Measurements from ENCODE around the gene NRN1. TPM values are rescaled to one million over a fixed set of nuclear protein-coding genes. Genes with fewer than 3 reads are reported as not detected.

Gene NRN1
- total RNA-seq, 2 donors from 2014 or later: 1.1 TPM

DNA sequence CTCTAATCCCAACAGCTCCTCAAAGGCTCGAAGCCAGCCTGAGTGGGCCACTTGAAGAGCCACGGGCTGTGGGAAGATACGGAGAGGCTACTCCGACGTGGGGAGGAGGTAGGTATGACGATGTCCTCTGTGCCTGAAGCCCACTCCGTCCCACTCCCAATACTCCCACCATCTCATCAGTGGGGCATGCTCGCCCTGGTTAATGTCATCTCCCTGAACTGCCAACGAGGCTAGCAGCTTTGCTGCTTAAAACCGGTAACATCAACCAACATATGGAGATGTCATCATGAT is 11.1 kb downstream of the NRN1 start:
- Histone ChIP-seq H3K4me3 (no peak overlapping the region), H3K9me3 (no peaks in the 10 kb centered on the region), H3K4me1 (replicated peaks) (no peaks in the 10 kb centered on the region), H3K36me3 (no peaks in the 10 kb centered on the region), H3K27ac (no peak overlapping the region), H3K27me3 (replicated peaks; ENCODE audit: insufficient read depth) (peaks cover 64% of the 10 kb centered on the region)
- DNase-seq (ENCODE audit: low spot score): no peak
- TF ChIP-seq, protein P1, sequence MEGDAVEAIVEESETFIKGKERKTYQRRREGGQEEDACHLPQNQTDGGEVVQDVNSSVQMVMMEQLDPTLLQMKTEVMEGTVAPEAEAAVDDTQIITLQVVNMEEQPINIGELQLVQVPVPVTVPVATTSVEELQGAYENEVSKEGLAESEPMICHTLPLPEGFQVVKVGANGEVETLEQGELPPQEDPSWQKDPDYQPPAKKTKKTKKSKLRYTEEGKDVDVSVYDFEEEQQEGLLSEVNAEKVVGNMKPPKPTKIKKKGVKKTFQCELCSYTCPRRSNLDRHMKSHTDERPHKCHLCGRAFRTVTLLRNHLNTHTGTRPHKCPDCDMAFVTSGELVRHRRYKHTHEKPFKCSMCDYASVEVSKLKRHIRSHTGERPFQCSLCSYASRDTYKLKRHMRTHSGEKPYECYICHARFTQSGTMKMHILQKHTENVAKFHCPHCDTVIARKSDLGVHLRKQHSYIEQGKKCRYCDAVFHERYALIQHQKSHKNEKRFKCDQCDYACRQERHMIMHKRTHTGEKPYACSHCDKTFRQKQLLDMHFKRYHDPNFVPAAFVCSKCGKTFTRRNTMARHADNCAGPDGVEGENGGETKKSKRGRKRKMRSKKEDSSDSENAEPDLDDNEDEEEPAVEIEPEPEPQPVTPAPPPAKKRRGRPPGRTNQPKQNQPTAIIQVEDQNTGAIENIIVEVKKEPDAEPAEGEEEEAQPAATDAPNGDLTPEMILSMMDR (IDR thresholded peaks at IDR 0.05): no peak
- TF ChIP-seq POLR2AphosphoS5 (IDR thresholded peaks at IDR 0.05): no peak
- no peak for TF ChIP-seq POLR2A (IDR thresholded peaks at IDR 0.05)
- intact Hi-C loops (cut with DNase I): loop anchor here (10.0 kb wide), 1 partner anchor 851 kb away; no protein-coding TSS in a partner anchor
- WGBS: 17% methylated on average over 10 of the region's 10 CpGs

DNA sequence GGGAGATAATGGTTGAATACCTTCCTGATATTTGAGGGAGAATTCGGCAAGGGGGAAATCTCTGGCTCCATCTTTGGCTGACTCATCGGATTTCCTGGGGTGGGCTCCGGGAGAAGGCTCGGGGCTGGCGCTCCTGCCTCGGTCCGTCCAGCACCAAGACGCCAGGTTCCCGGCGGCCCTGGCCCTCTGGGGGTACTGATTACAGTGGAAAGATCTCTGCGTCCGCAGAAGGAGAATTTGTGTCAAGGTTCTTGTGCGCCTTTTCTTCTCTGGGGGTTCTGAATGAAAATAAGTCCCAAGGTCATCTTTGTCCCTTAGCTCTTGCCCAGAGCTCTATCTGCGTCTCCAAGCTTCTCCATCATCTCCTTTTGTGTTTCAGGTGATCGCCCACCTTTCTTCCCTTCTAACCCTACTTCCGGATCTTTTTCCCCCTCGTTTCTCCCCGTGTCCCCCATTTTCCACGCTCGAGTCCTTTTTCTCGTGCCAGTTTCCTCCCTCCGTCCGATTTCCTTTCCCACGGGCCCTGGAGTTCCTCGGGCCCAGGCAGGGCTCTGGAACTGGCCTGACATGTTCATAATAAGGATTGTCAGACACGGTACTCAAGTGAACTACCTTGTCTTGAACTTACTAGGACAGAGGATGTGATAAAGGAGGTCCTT is 11.6 kb downstream of the NRN1 start:
- Histone ChIP-seq H3K27me3 (replicated peaks; ENCODE audit: insufficient read depth) (peaks cover 63% of the 10 kb centered on the region), H3K4me1 (replicated peaks) (no peaks in the 10 kb centered on the region), H3K36me3 (no peaks in the 10 kb centered on the region), H3K9me3 (no peaks in the 10 kb centered on the region), H3K4me3 (no peak overlapping the region), H3K27ac (no peak overlapping the region)
- TF ChIP-seq, protein P1 (IDR thresholded peaks at IDR 0.05): no peak
- no peak for TF ChIP-seq POLR2AphosphoS5 (IDR thresholded peaks at IDR 0.05)
- no peak for TF ChIP-seq POLR2A (IDR thresholded peaks at IDR 0.05)
- intact Hi-C loops (cut with DNase I): loop anchor here (10.0 kb wide), 1 partner anchor 850 kb away; no protein-coding TSS in a partner anchor
- 9% methylated on average over 26 of the region's 26 CpGs for WGBS
- no peak for DNase-seq (ENCODE audit: low spot score)

DNA sequence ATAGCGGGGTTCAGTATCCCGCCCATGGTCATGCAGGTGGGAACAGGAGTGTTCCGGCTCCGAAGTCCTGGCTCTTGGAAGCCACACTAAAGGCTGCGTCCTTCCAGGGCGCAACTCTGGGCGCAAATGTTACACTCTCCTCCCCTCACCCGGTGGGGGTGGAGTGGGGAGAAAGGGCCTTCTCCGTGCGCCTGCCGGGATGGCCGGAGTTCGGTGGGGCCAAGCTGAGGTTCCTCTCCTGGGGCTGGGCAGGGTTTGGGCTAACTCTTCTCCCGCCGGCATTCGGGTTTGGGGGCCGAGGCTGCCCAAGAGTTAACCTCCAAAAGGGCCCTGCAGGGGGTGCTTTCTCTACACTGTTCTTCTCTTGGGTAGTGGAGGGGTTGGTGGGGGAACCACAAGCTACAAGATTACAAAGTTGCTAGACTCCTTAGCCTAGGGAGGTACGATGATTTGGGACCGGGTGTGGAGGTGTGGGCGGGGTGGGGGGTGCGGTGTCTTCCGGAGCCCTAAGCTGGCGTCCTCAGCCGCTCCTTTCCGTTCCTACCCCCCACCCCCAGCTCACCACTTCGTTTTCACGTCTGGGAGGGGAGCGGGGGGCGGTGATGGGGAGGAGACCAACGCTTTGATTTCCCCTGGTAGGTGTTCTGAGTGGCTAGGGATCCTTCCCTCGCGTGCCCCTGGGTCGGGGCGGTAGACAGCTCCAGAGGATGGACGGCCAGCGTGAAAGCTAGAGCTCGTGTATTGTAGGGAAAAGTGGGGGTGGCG is 12.3 kb downstream of the NRN1 start:
- intact Hi-C loops (cut with DNase I): loop anchor here (10.0 kb wide), 1 partner anchor 850 kb away; no protein-coding TSS in a partner anchor

DNA sequence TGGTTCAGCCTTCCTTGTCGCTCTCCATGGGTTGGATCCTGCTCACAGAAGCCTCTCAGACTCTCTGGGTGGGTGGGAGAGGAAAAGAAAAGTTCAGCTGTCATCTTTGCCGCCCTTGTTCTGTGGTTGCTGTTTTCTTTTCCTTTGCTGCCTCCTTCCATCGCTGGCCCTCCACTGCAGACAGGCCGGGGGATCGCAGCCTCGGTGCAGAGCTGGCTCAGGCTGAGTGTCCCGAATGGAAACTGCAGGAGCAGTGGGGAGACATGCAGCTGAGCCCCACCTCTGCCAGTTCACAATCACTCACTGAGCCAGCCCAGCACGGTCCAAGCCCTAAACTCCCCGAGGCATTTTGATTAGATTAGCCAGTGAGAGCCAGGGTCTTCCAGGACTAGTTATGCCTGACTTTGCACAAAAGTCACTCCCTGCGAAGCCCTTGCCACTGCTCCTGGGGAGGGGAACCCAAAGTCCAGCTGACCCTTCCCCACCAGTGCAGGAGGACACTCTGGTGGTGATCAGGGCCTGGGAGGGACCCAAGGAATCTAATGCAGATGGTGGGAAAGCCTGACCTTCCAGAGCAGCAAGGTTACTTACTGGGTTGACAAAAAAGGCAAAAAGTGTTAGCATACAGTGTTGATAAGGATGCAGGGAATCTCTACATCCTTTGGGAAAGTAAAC is 14.0 kb downstream of the NRN1 start:
- WGBS: 24% methylated on average over 10 of the region's 10 CpGs
- intact Hi-C loops (cut with DNase I): loop anchor here (10.0 kb wide), 1 partner anchor 848 kb away; no protein-coding TSS in a partner anchor
- Histone ChIP-seq H3K27me3 (replicated peaks; ENCODE audit: insufficient read depth) (peaks cover 41% of the 10 kb centered on the region), H3K9me3 (no peaks in the 10 kb centered on the region), H3K4me3 (no peak overlapping the region), H3K36me3 (no peaks in the 10 kb centered on the region), H3K27ac (no peak overlapping the region), H3K4me1 (replicated peaks) (no peaks in the 10 kb centered on the region)
- DNase-seq (ENCODE audit: low spot score): no peak
- TF ChIP-seq, protein P1 (IDR thresholded peaks at IDR 0.05): no peak
- TF ChIP-seq POLR2A (IDR thresholded peaks at IDR 0.05): no peak
- TF ChIP-seq POLR2AphosphoS5 (IDR thresholded peaks at IDR 0.05): no peak

More for the DNA sequence above, 12.3 kb downstream of the NRN1 start:
- no peak for DNase-seq (ENCODE audit: low spot score)
- WGBS: 6% methylated on average over 38 of the region's 38 CpGs
- Histone ChIP-seq H3K4me3 (no peak overlapping the region), H3K9me3 (no peaks in the 10 kb centered on the region), H3K27me3 (replicated peaks; ENCODE audit: insufficient read depth) (peaks cover 56% of the 10 kb centered on the region), H3K36me3 (no peaks in the 10 kb centered on the region), H3K4me1 (replicated peaks) (no peaks in the 10 kb centered on the region), H3K27ac (no peak overlapping the region)
- TF ChIP-seq, protein P1 (IDR thresholded peaks at IDR 0.05): no peak
- TF ChIP-seq POLR2A (IDR thresholded peaks at IDR 0.05): no peak
- TF ChIP-seq POLR2AphosphoS5 (IDR thresholded peaks at IDR 0.05): no peak

All from prostate gland (tissue), 2 donors.